Measurements from ENCODE around the gene RUNX2. TPM values are rescaled to one million over a fixed set of nuclear protein-coding genes. Genes with fewer than 3 reads are reported as not detected.

The RUNX2 gene
- total RNA-seq, 1 donor from 2014 or later, result 26.1 TPM

DNA sequence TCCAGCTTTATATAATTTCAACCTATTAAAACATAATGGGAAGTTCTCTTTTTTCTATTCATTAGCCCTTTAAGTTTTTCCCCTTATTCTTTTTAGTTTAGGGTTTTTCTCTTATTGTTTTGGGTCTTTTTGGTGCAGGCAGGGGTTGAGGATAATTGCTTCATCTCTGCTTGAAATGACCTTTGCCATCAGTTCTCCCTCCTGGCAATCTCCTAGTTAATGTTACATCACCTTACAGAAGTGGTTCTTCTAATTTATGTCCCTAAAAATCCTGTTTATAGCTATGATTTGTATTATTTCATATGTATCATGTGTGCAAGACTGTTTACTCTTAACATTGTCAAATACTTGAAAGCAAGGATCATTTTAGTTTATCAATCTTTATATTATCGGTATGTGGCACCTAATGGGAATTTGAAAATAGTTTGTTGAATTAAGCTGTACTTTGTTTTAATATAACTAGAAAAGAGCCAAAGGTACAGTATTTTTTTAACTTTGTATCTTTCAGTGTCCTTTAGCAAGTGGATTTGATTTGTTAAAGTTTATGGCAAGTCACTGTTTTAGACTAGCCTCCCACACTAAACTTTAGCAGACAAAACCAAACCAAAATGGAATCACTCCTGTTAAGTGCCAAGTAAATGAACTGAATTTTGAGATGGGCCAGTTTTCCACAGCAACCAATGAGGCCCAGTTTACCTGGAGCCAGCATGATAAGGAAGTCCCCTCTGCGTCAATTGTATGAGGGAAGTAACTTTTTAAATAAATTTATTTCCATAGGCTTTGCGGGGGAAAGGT, 26.6 kb upstream of the RUNX2 start:
- Histone ChIP-seq H3K27ac (ENCODE audit: low read depth, low read length) (no peak overlapping the region), H3K79me2 (ENCODE audit: insufficient read depth, low read length) (no peaks in the 10 kb centered on the region), H3K27me3 (ENCODE audit: insufficient read depth, low read length) (no peaks in the 10 kb centered on the region), H3K36me3 (ENCODE audit: insufficient read depth, low read length) (no peaks in the 10 kb centered on the region), H3K9me3 (ENCODE audit: insufficient read depth, low read depth, low read length) (no peaks in the 10 kb centered on the region), H4K20me1 (ENCODE audit: insufficient read depth, low read length) (no peaks in the 10 kb centered on the region), H3K4me2 (ENCODE audit: low read length) (no peak overlapping the region), H3K4me1 (ENCODE audit: insufficient read depth, low read length) (no peaks in the 10 kb centered on the region), H2AFZ (ENCODE audit: low read depth, low read length) (no peak overlapping the region), H3K9ac (ENCODE audit: low read length) (no peak overlapping the region), H3K4me3 (ENCODE audit: insufficient read depth, low read depth, low read length) (no peak overlapping the region)
- DNase-seq (ENCODE audit: low read depth) (no peak), FAIRE-seq (no peak)
- no peak overlapping the region for H3K4me3 Mint-ChIP-seq (ENCODE audit: unreplicated experiment)
- no peak overlapping the region for H3K27ac Mint-ChIP-seq (ENCODE audit: unreplicated experiment)
- no peaks in the 10 kb centered on the region for H3K4me1 Mint-ChIP-seq (ENCODE audit: low read depth, unreplicated experiment)
- H3K27me3 Mint-ChIP-seq (ENCODE audit: low read depth, unreplicated experiment), result no peaks in the 10 kb centered on the region
- peaks cover 11% of the 10 kb centered on the region for H3K9me3 Mint-ChIP-seq (ENCODE audit: unreplicated experiment)
- TF ChIP-seq, protein P1, sequence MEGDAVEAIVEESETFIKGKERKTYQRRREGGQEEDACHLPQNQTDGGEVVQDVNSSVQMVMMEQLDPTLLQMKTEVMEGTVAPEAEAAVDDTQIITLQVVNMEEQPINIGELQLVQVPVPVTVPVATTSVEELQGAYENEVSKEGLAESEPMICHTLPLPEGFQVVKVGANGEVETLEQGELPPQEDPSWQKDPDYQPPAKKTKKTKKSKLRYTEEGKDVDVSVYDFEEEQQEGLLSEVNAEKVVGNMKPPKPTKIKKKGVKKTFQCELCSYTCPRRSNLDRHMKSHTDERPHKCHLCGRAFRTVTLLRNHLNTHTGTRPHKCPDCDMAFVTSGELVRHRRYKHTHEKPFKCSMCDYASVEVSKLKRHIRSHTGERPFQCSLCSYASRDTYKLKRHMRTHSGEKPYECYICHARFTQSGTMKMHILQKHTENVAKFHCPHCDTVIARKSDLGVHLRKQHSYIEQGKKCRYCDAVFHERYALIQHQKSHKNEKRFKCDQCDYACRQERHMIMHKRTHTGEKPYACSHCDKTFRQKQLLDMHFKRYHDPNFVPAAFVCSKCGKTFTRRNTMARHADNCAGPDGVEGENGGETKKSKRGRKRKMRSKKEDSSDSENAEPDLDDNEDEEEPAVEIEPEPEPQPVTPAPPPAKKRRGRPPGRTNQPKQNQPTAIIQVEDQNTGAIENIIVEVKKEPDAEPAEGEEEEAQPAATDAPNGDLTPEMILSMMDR (IDR thresholded peaks at IDR 0.05; ENCODE audit: insufficient read depth, low read depth, low read length), result no peak
- TF ChIP-seq EZH2 (IDR thresholded peaks at IDR 0.05; ENCODE audit: insufficient read depth, low read length), result no peak
- peaks cover 8% of the 10 kb centered on the region for H3K36me3 Mint-ChIP-seq (ENCODE audit: low read depth, unreplicated experiment)

DNA sequence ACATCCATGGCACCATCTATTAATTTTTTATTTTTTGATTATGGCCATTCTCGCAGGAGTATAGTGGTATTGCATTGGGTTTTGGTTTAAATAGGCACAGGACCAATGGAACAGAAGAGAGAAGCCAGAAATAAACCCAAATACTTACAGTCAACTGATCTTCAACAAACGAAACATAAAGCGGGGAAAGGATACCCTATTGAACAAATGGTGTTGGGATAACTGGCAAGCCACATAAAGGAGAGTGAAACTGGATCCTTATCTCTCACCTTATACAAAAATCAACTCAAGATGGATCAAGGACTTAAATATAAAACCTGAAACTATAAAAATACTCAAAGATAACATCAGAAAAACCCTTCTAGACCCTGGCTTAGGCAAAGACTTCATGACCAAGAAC, 25.3 kb upstream of the RUNX2 start:
- no peak overlapping the region for H3K27ac ChIP-seq (ENCODE audit: low read depth, low read length)
- no peak overlapping the region for H3K4me3 ChIP-seq (ENCODE audit: insufficient read depth, low read depth, low read length)
- no peak for FAIRE-seq
- no peak for DNase-seq (ENCODE audit: low read depth)
- H3K4me3 Mint-ChIP-seq (ENCODE audit: unreplicated experiment), result no peak overlapping the region
- no peaks in the 10 kb centered on the region for H3K4me1 ChIP-seq (ENCODE audit: insufficient read depth, low read length)
- H3K4me1 Mint-ChIP-seq (ENCODE audit: low read depth, unreplicated experiment), result no peaks in the 10 kb centered on the region
- H3K36me3 Mint-ChIP-seq (ENCODE audit: low read depth, unreplicated experiment), result peaks cover 11% of the 10 kb centered on the region
- H3K9me3 ChIP-seq (ENCODE audit: insufficient read depth, low read depth, low read length), result no peaks in the 10 kb centered on the region
- TF ChIP-seq, protein P1 (IDR thresholded peaks at IDR 0.05; ENCODE audit: insufficient read depth, low read depth, low read length), result no peak
- no peak for TF ChIP-seq EZH2 (IDR thresholded peaks at IDR 0.05; ENCODE audit: insufficient read depth, low read length)
- H3K36me3 ChIP-seq (ENCODE audit: insufficient read depth, low read length), result no peaks in the 10 kb centered on the region
- H3K9me3 Mint-ChIP-seq (ENCODE audit: unreplicated experiment), result peaks cover 13% of the 10 kb centered on the region
- H4K20me1 ChIP-seq (ENCODE audit: insufficient read depth, low read length), result no peaks in the 10 kb centered on the region
- H3K79me2 ChIP-seq (ENCODE audit: insufficient read depth, low read length), result no peaks in the 10 kb centered on the region
- no peaks in the 10 kb centered on the region for H3K27me3 Mint-ChIP-seq (ENCODE audit: low read depth, unreplicated experiment)
- no peak overlapping the region for H3K4me2 ChIP-seq (ENCODE audit: low read length)
- no peaks in the 10 kb centered on the region for H3K27me3 ChIP-seq (ENCODE audit: insufficient read depth, low read length)
- H3K27ac Mint-ChIP-seq (ENCODE audit: unreplicated experiment), result no peak overlapping the region
- no peak overlapping the region for H2AFZ ChIP-seq (ENCODE audit: low read depth, low read length)
- H3K9ac ChIP-seq (ENCODE audit: low read length), result no peak overlapping the region

DNA sequence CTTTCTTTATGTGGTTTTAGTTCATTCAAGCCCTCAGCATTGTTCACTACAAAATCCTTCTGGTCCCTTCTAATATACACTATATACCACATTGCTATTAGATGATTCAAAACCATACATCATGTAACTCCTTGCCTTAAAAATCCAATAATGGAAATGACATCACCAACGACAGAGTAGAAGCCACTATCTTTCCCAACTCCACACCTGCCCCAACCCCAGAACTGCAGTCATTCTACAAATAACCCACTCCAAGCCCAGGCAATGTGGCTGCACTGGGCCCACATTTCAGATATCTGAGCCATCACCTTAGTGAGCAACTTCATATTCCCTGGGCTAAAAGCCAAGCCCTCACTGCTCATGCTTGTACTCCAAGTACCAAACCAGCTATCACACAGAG, 22.6 kb upstream of the RUNX2 start:
- Histone ChIP-seq H3K4me3 (ENCODE audit: insufficient read depth, low read depth, low read length) (no peak overlapping the region), H3K27me3 (ENCODE audit: insufficient read depth, low read length) (no peaks in the 10 kb centered on the region), H3K9me3 (ENCODE audit: insufficient read depth, low read depth, low read length) (no peaks in the 10 kb centered on the region), H4K20me1 (ENCODE audit: insufficient read depth, low read length) (no peaks in the 10 kb centered on the region), H3K27ac (ENCODE audit: low read depth, low read length) (no peak overlapping the region), H3K4me2 (ENCODE audit: low read length) (no peak overlapping the region), H3K4me1 (ENCODE audit: insufficient read depth, low read length) (no peaks in the 10 kb centered on the region), H3K79me2 (ENCODE audit: insufficient read depth, low read length) (no peaks in the 10 kb centered on the region), H3K36me3 (ENCODE audit: insufficient read depth, low read length) (no peaks in the 10 kb centered on the region), H2AFZ (ENCODE audit: low read depth, low read length) (no peak overlapping the region), H3K9ac (ENCODE audit: low read length) (no peak overlapping the region)
- H3K4me1 Mint-ChIP-seq (ENCODE audit: low read depth, unreplicated experiment), result peaks cover 4% of the 10 kb centered on the region
- TF ChIP-seq EZH2 (IDR thresholded peaks at IDR 0.05; ENCODE audit: insufficient read depth, low read length), result no peak
- TF ChIP-seq, protein P1 (IDR thresholded peaks at IDR 0.05; ENCODE audit: insufficient read depth, low read depth, low read length), result no peak
- peaks cover 15% of the 10 kb centered on the region for H3K9me3 Mint-ChIP-seq (ENCODE audit: unreplicated experiment)
- H3K27me3 Mint-ChIP-seq (ENCODE audit: low read depth, unreplicated experiment), result no peaks in the 10 kb centered on the region
- DNase-seq (ENCODE audit: low read depth) (peak; percentile 22), FAIRE-seq (no peak)
- no peak overlapping the region for H3K27ac Mint-ChIP-seq (ENCODE audit: unreplicated experiment)
- H3K36me3 Mint-ChIP-seq (ENCODE audit: low read depth, unreplicated experiment), result peaks cover 11% of the 10 kb centered on the region
- H3K4me3 Mint-ChIP-seq (ENCODE audit: unreplicated experiment), result no peak overlapping the region
